Stimulated activated CD4-positive, alpha-beta T cell treated with anti-CD3 and anti-CD28 coated beads, TNF-alpha, amount 100 ng/mL, for 4 hours (primary cell): ENCODE data around the gene PRKAR1A.

Experiments
- DNase-seq, 3 experiments: peaks; one replicate each; pipeline ENCODE4 v3.0.0-alpha.2; 2020; ENCODE audit warnings: low read depth in 3 of 3

PRKAR1A gene

DNA sequence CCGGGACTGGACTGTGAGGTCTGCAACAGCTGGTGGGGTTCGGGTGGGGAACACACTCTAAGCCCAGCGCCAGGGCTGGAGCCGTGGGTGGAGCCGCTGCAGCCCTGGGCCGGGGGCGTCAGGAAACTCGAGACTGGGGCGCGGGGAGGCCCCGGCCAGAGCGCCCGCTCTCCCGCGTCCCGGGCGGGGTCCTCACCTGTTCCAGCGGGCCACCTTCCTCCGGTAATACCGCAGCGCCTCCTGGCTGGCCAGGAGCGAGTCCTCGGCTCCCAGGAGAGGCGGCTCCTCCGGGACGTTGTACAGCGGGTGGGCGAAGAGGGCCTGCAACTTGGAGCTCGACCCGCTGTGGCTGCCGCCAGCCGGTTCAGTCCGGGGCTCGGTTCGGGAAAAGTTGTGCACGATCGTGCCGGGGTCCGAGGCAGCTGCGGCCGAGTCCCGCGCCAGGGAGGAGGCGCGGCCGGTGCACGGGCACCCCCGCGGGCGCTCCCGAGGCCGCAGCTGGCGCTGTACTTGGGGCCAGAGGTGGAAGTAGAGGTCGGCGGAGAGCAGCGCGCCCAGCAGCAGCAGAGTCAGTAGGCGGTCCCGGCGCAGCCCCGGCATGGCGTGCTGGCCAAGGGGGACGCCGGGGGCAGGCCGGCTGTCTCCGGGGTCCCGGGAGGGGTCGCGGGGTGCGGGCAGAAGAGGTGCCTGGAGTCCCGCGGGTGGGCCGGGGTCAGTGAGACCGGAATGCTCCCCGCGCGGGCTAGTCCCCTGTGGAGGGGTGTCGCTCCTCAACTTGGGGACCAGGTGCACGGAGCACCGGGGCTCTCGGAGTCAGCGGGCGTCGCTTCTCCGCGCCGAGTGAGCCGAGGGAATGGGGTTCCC, 88.1 kb downstream of the PRKAR1A start:
- no peak for DNase-seq
